Omental fat pad (tissue), 4 donors: ENCODE data around the gene GPR25. TPM values are rescaled to one million over a fixed set of nuclear protein-coding genes. Genes with fewer than 3 reads are reported as not detected.

ENCODE experiments used
- ATAC-seq: fragments of 150-250 bp; one replicate; pipeline ENCODE4 v1.9.1; 2016; ENCODE audit warnings: mild to moderate bottlenecking, moderate library complexity; ENCODE audit not compliant: low FRiP score
- DNase-seq: peaks from one replicate; pipeline ENCODE4 v3.0.0-alpha.2; 2019; ENCODE audit warnings: low spot score
- CTCF ChIP-seq, 3 donors: fragments of 450-650 bp; IDR thresholded peaks; one replicate each; pipeline ENCODE4 v1.5.1; 2016 to 2017; ENCODE audit warnings: antibody characterized with exemption in 3 of 3, mild to moderate bottlenecking in 3 of 3, moderate library complexity in 2 of 3
- total RNA-seq, 4 donors: library from RNA; depleted of rRNA; stranded (reverse); fragments of >200 nt; gene quantifications; one replicate each; pipeline ENCODE4 v1.1.0, GENCODE V29; 2016

Gene GPR25
- total RNA-seq, 4 donors from 2014 or later, result not detected

- ATAC-seq, result no peak
- no peak for DNase-seq
- TF ChIP-seq CTCF (IDR thresholded peaks at IDR 0.05), result no peak
These were observed 9.9 kb upstream of the GPR25 start for GRCh38 chr1:200862713-200863415.

- no peak for TF ChIP-seq CTCF (IDR thresholded peaks at IDR 0.05)
- no peak for ATAC-seq
- no peak for DNase-seq
These were observed 6.7 kb upstream of the GPR25 start for GRCh38 chr1:200866116-200866515.

- ATAC-seq, result no peak
- TF ChIP-seq CTCF (IDR thresholded peaks at IDR 0.05), result no peak
- no peak for DNase-seq
These were observed 6.3 kb upstream of the GPR25 start for GRCh38 chr1:200866521-200866920.

- TF ChIP-seq CTCF (IDR thresholded peaks at IDR 0.05), result no peak
- no peak for ATAC-seq
These were observed 5.6 kb upstream of the GPR25 start for GRCh38 chr1:200867018-200867811.

GRCh38 chr1:200869376-200869752 lies 3.4 kb upstream of the GPR25 start:
- no peak for TF ChIP-seq CTCF (IDR thresholded peaks at IDR 0.05)
- no peak for ATAC-seq
- no peak for DNase-seq

More at GRCh38 chr1:200867018-200867811, 5.6 kb upstream of the GPR25 start:
- no peak for DNase-seq

- DNase-seq (no peak), ATAC-seq (no peak)
- no peak for TF ChIP-seq CTCF (IDR thresholded peaks at IDR 0.05)
These were observed 2.9 kb upstream of the GPR25 start for GRCh38 chr1:200869753-200870391.
